AG04449 (cell line): ENCODE results near the gene ATP10B.

Experiments used
- CTCF ChIA-PET: fragments of 350-600 bp; formaldehyde crosslinking; extraction: SDS; loops from one replicate; lab custom pipeline; 2021; ENCODE audit warnings: antibody characterized with exemption; lab: Yijun Ruan, JAX
- POLR2A ChIA-PET: fragments of 400-600, 350-600 bp; formaldehyde crosslinking; extraction: SDS; loops from one replicate; lab custom pipeline; 2020; ENCODE audit warnings: antibody characterized with exemption, inconsistent platforms; lab: Yijun Ruan, JAX
- DNase-seq: peaks from one replicate; pipeline ENCODE4 v3.0.0-alpha.2; 2010; ENCODE audit warnings: low read depth, low spot score
- H3K4me3 ChIP-seq: 2 replicates; pipeline ENCODE4 v1.5.1; 2011; ENCODE audit warnings: low read depth, mild to moderate bottlenecking, control low read depth, low read length
- CTCF ChIP-seq: IDR thresholded peaks from one replicate; pipeline ENCODE4 v1.5.1; 2011; ENCODE audit warnings: mild to moderate bottlenecking, moderate library complexity, low read length, control low read depth, inconsistent platforms; ENCODE audit not compliant: insufficient read depth; ENCODE audit errors: missing control alignments

Gene ATP10B

GRCh38 chr5:160867976-160868375 is 16.0 kb upstream of the ATP10B start:
- no peak for TF ChIP-seq CTCF
- H3K4me3 ChIP-seq: no peak overlapping the region
- CTCF ChIA-PET: no interaction called here
- POLR2A ChIA-PET: no interaction called here
- DNase-seq: no peak

GRCh38 chr5:160851451-160851850 is 560 bp downstream of the ATP10B start:
- no peak for DNase-seq
- CTCF ChIA-PET: no interaction called here
- no peak for TF ChIP-seq CTCF
- POLR2A ChIA-PET: no interaction called here
- H3K4me3 ChIP-seq: no peak overlapping the region

- no peak for TF ChIP-seq CTCF
- POLR2A ChIA-PET: no interaction called here
Measured at GRCh38 chr5:160850421-160850820, 1.6 kb downstream of the ATP10B start.

GRCh38 chr5:160847526-160848085 is 4.4 kb downstream of the ATP10B start:
- ChIA-PET CTCF (no interaction called here), POLR2A (no interaction called here)
- no peak for DNase-seq

More at GRCh38 chr5:160850421-160850820, 1.6 kb downstream of the ATP10B start:
- CTCF ChIA-PET: no interaction called here
- H3K4me3 ChIP-seq: no peak overlapping the region
- no peak for DNase-seq

GRCh38 chr5:160846642-160847041 is 5.4 kb downstream of the ATP10B start:
- CTCF ChIA-PET: no interaction called here
- POLR2A ChIA-PET: no interaction called here
- no peak for DNase-seq
- no peak for TF ChIP-seq CTCF
- H3K4me3 ChIP-seq: no peak overlapping the region

More at GRCh38 chr5:160847526-160848085, 4.4 kb downstream of the ATP10B start:
- H3K4me3 ChIP-seq: no peak overlapping the region
- TF ChIP-seq CTCF: no peak

GRCh38 chr5:160844177-160844576 is 7.8 kb downstream of the ATP10B start:
- TF ChIP-seq CTCF: no peak
- ChIA-PET POLR2A (no interaction called here), CTCF (no interaction called here)
- no peak for DNase-seq
- H3K4me3 ChIP-seq: no peak overlapping the region
